Activated T-helper 17 cell treated with anti-CD3 and anti-CD28 coated beads, Interleukin-2, amount 50 U/mL, for 72 hours (primary cell): ENCODE results near the gene PPP2R3A. TPM values are rescaled to one million over a fixed set of nuclear protein-coding genes. Genes with fewer than 3 reads are reported as not detected.
"Not testable (repeated sequence)": the region's sequence is repeated elsewhere in the genome, so short reads cannot be mapped to it uniquely, and the experiment has no call there.

Experiments used
- ATAC-seq: fragments of 150-1000 bp; cut with Tn5 transposase; replicated peaks from 2 replicates; pipeline ENCODE4 v1.10.0; 2021; ENCODE audit warnings: mild to moderate bottlenecking, moderate library complexity
- H3K27ac Mint-ChIP-seq: one replicate; pipeline ENCODE4 v1.8.0; 2022; ENCODE audit warnings: mixed read lengths
- H3K27me3 Mint-ChIP-seq: one replicate; pipeline ENCODE4 v1.8.0; 2022; ENCODE audit warnings: mixed read lengths
- H3K36me3 Mint-ChIP-seq: one replicate; pipeline ENCODE4 v1.8.0; 2022; ENCODE audit warnings: low read depth, mild to moderate bottlenecking, mixed read lengths
- H3K4me1 Mint-ChIP-seq: one replicate; pipeline ENCODE4 v1.8.0; 2022; ENCODE audit warnings: mixed read lengths
- H3K4me3 Mint-ChIP-seq: one replicate; pipeline ENCODE4 v1.8.0; 2022; ENCODE audit warnings: mild to moderate bottlenecking, mixed read lengths
- H3K9me3 Mint-ChIP-seq: one replicate; pipeline ENCODE4 v1.8.0; 2022; ENCODE audit warnings: mixed read lengths
- total RNA-seq, 2 donors: library from RNA; stranded (reverse); gene quantifications; one replicate each; pipeline ENCODE4 v1.2.3, GENCODE V29; 2022

Gene PPP2R3A, protein sequence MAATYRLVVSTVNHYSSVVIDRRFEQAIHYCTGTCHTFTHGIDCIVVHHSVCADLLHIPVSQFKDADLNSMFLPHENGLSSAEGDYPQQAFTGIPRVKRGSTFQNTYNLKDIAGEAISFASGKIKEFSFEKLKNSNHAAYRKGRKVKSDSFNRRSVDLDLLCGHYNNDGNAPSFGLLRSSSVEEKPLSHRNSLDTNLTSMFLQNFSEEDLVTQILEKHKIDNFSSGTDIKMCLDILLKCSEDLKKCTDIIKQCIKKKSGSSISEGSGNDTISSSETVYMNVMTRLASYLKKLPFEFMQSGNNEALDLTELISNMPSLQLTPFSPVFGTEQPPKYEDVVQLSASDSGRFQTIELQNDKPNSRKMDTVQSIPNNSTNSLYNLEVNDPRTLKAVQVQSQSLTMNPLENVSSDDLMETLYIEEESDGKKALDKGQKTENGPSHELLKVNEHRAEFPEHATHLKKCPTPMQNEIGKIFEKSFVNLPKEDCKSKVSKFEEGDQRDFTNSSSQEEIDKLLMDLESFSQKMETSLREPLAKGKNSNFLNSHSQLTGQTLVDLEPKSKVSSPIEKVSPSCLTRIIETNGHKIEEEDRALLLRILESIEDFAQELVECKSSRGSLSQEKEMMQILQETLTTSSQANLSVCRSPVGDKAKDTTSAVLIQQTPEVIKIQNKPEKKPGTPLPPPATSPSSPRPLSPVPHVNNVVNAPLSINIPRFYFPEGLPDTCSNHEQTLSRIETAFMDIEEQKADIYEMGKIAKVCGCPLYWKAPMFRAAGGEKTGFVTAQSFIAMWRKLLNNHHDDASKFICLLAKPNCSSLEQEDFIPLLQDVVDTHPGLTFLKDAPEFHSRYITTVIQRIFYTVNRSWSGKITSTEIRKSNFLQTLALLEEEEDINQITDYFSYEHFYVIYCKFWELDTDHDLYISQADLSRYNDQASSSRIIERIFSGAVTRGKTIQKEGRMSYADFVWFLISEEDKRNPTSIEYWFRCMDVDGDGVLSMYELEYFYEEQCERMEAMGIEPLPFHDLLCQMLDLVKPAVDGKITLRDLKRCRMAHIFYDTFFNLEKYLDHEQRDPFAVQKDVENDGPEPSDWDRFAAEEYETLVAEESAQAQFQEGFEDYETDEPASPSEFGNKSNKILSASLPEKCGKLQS (N-terminal part only)
- under 1 TPM; 0.15 to 0.79 TPM for total RNA-seq

- ATAC-seq = peak; percentile 88
- Mint-ChIP-seq H3K4me3 (peak within 1 kb of the TSS; percentile 65), H3K9me3 (peaks cover 8% of the 10 kb centered on the region), H3K4me1 (no peaks in the 10 kb centered on the region), H3K27me3 (peaks cover 38% of the 10 kb centered on the region), H3K36me3 (no peaks in the 10 kb centered on the region), H3K27ac (no peak within 1 kb of the TSS)
Observed at GRCh38 chr3:135965506-135966270, at the start of gene PPP2R3A. TSS of gene PPP2R3A (plus strand) at chr3:135965728. CDS start at chr3:136001499, 35,771 bp downstream.

DNA sequence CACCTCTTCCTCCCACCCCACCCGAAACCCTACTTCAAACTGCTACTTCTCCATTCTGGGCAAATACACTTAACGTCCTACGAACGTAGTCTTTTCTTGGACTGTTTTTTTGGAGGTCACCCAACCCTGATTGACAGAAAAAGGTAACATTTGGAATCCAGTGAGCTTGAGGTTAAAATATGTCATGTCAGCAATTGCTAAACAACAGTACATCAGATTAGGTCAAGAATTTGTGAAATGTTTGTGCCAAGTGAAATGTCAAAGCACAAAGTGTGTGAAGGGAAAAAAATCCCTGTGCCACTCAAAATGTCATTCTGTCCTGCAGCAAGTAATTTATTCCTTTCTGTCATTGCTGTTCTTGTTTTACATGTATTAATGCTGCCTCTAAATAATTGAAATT is 49.2 kb upstream of the PPP2R3A start:
- H3K27ac Mint-ChIP-seq = no peak overlapping the region
- H3K9me3 Mint-ChIP-seq = no peaks in the 10 kb centered on the region
- H3K4me1 Mint-ChIP-seq = no peaks in the 10 kb centered on the region
- H3K36me3 Mint-ChIP-seq = no peaks in the 10 kb centered on the region
- peaks cover 9% of the 10 kb centered on the region for H3K27me3 Mint-ChIP-seq
- ATAC-seq = no peak
- H3K4me3 Mint-ChIP-seq = no peak overlapping the region

- no peaks in the 10 kb centered on the region for H3K9me3 Mint-ChIP-seq
- H3K27me3 Mint-ChIP-seq = peaks cover 7% of the 10 kb centered on the region
- no peak for ATAC-seq
- H3K4me3 Mint-ChIP-seq = no peak overlapping the region
- H3K4me1 Mint-ChIP-seq = no peaks in the 10 kb centered on the region
- H3K36me3 Mint-ChIP-seq = no peaks in the 10 kb centered on the region
- no peak overlapping the region for H3K27ac Mint-ChIP-seq
Observed at GRCh38 chr3:135917076-135917475, 48.5 kb upstream of the PPP2R3A start.

GRCh38 chr3:135917927-135918597 is 47.5 kb upstream of the PPP2R3A start:
- no peak for ATAC-seq
- Mint-ChIP-seq H3K36me3 (no peaks in the 10 kb centered on the region), H3K4me3 (no peak overlapping the region), H3K4me1 (no peaks in the 10 kb centered on the region), H3K9me3 (no peaks in the 10 kb centered on the region), H3K27me3 (peaks cover 7% of the 10 kb centered on the region), H3K27ac (no peak overlapping the region)

- Mint-ChIP-seq H3K27me3 (peaks cover 7% of the 10 kb centered on the region), H3K27ac (no peak overlapping the region), H3K36me3 (no peaks in the 10 kb centered on the region), H3K4me1 (no peaks in the 10 kb centered on the region), H3K9me3 (no peaks in the 10 kb centered on the region), H3K4me3 (no peak overlapping the region)
- ATAC-seq = no peak
Observed at GRCh38 chr3:135918600-135918999, 46.9 kb upstream of the PPP2R3A start.

- no peaks in the 10 kb centered on the region for H3K4me1 Mint-ChIP-seq
- H3K36me3 Mint-ChIP-seq = no peaks in the 10 kb centered on the region
- H3K27me3 Mint-ChIP-seq = peaks cover 7% of the 10 kb centered on the region
- H3K4me3 Mint-ChIP-seq = no peak overlapping the region
- no peak overlapping the region for H3K27ac Mint-ChIP-seq
- H3K9me3 Mint-ChIP-seq = no peaks in the 10 kb centered on the region
- no peak for ATAC-seq
Observed at GRCh38 chr3:135920275-135920674, 45.3 kb upstream of the PPP2R3A start.

DNA sequence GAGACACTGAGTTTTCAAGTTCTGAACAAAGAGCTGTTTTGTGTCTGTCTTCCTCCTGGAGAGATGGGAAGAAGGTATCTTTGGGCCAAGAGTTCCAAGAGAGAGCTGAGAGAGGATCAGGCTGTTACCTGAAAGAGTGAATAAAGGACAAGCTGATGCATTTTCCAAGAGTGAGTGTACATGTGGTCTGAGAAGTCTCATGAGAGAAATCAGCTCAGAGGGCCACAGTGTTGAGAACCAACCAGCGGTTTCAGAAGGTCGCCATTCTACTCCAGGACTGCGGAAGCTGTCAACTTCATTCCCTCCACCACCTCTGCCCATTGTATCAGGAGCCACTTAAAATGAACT is 42.7 kb upstream of the PPP2R3A start:
- no peaks in the 10 kb centered on the region for H3K9me3 Mint-ChIP-seq
- H3K4me3 Mint-ChIP-seq = no peak overlapping the region

DNA sequence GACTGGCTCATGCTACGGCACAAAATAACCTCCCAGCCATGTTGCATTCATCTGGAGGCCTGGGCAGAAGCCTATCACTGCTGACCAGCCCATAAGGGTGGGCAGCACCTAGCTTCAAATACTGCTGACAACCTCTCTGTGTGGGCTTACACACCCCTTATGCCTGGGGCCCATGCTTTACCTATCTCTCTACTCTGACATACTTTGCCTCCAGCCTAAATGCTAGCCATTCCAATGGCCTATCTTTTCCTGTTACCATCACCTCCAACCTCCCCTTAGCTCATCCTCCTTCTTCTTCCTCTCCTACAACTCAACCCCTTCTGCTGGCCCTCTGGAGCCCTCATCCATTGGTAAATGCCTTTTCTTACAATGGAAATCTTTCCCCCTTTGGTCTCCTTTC is 41.0 kb upstream of the PPP2R3A start:
- no peak overlapping the region for H3K4me3 Mint-ChIP-seq
- no peaks in the 10 kb centered on the region for H3K9me3 Mint-ChIP-seq
- no peak for ATAC-seq
- no peak overlapping the region for H3K27ac Mint-ChIP-seq
- peaks cover 5% of the 10 kb centered on the region for H3K27me3 Mint-ChIP-seq
- no peaks in the 10 kb centered on the region for H3K36me3 Mint-ChIP-seq
- no peaks in the 10 kb centered on the region for H3K4me1 Mint-ChIP-seq

More for the DNA sequence above, 42.7 kb upstream of the PPP2R3A start:
- no peaks in the 10 kb centered on the region for H3K36me3 Mint-ChIP-seq
- H3K27me3 Mint-ChIP-seq = peaks cover 10% of the 10 kb centered on the region
- no peak overlapping the region for H3K27ac Mint-ChIP-seq
- H3K4me1 Mint-ChIP-seq = no peaks in the 10 kb centered on the region
- no peak for ATAC-seq

- Mint-ChIP-seq H3K4me3 (no peak overlapping the region), H3K27me3 (peaks cover 4% of the 10 kb centered on the region), H3K36me3 (no peaks in the 10 kb centered on the region), H3K4me1 (no peaks in the 10 kb centered on the region), H3K9me3 (no peaks in the 10 kb centered on the region), H3K27ac (no peak overlapping the region)
- ATAC-seq = no peak
Observed at GRCh38 chr3:135926664-135927063, 38.9 kb upstream of the PPP2R3A start.

DNA sequence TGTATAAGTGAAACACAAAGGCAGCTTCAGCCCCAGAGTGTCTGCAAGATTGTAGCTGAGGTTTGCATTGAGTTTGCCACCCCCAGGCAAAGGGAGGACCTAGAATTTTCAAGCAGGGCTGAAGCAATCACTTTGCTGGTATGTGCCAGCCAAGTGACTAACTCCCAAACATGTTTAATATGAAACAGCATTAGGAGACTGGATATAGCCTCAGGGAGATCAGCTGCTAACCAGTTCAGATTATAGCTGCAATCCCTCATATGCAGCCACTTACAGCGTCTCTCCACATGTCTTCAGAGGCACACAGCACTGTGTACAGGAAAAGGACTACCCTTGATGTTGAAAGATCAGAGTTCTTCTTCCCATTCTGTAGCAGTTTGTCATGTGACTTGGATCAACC is 38.4 kb upstream of the PPP2R3A start:
- Mint-ChIP-seq H3K4me3 (no peak overlapping the region), H3K27me3 (peaks cover 4% of the 10 kb centered on the region), H3K9me3 (no peaks in the 10 kb centered on the region), H3K4me1 (no peaks in the 10 kb centered on the region), H3K36me3 (no peaks in the 10 kb centered on the region), H3K27ac (no peak overlapping the region)
- ATAC-seq = no peak

GRCh38 chr3:135929670-135930069 is 35.9 kb upstream of the PPP2R3A start:
- Mint-ChIP-seq H3K4me3 (no peak overlapping the region), H3K27me3 (peaks cover 4% of the 10 kb centered on the region), H3K9me3 (no peaks in the 10 kb centered on the region), H3K27ac (no peak overlapping the region), H3K4me1 (no peaks in the 10 kb centered on the region), H3K36me3 (no peaks in the 10 kb centered on the region)
- no peak for ATAC-seq

- H3K4me1 Mint-ChIP-seq = no peaks in the 10 kb centered on the region
- H3K9me3 Mint-ChIP-seq = no peaks in the 10 kb centered on the region
- no peak for ATAC-seq
- peaks cover 4% of the 10 kb centered on the region for H3K27me3 Mint-ChIP-seq
- H3K27ac Mint-ChIP-seq = no peak overlapping the region
- no peak overlapping the region for H3K4me3 Mint-ChIP-seq
- no peaks in the 10 kb centered on the region for H3K36me3 Mint-ChIP-seq
Observed at GRCh38 chr3:135930255-135930654, 35.3 kb upstream of the PPP2R3A start.

DNA sequence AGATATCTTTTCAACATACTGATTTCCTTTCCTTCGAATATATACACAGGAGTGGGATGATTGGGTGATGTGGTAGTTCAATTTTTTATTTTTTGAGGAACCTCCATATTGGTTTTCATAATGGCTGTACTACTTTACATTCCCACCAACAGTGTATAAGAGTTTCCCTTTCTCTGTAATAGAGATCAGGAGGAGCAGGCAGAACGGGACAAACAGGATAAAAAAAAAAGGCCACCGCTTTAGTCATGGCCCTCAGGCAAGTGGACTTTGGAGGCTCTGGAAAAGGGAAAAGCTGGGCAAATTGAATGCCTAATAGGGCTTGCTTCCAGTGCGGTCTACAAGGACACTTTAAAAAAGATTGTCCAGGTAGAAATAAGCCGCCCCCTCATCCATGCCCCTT is 30.4 kb upstream of the PPP2R3A start:
- H3K4me3 Mint-ChIP-seq, H3K36me3 Mint-ChIP-seq, H3K4me1 Mint-ChIP-seq, H3K27me3 Mint-ChIP-seq, ATAC-seq, H3K9me3 Mint-ChIP-seq, H3K27ac Mint-ChIP-seq: not testable (repeated sequence)

DNA sequence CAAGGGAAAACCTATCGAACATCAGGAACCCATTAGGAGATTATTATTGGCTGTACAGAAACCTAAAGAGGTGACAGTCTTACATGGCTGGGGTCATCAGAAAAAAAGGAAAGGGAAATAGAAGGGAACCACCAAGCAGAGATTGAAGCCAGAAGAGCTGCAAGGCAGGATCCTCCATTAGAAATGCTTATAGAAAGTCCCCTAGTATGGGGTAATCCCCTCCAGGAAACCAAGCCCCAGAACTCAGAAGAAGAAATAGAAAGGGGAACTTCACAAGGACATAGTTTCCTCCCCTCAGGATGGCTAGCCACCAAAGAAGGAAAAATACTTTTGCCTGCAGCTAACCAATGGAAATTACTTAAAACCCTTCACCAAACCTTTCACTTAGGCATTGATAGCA is 27.8 kb upstream of the PPP2R3A start:
- ATAC-seq, H3K9me3 Mint-ChIP-seq, H3K27me3 Mint-ChIP-seq, H3K4me3 Mint-ChIP-seq, H3K27ac Mint-ChIP-seq, H3K36me3 Mint-ChIP-seq, H3K4me1 Mint-ChIP-seq: not testable (repeated sequence)
